SHP77 treated with DMSO at 0.1 percent for 48 hours (cell line): ENCODE data around the gene PLVAP.

Experiments used
- DNase-seq: peaks from one replicate; lab custom pipeline; 2025; lab: John Stamatoyannopoulos, UW

The PLVAP gene

GRCh38 chr19:17376935-17377600 lies at the start of gene PLVAP:
TSS of gene PLVAP (minus strand) at chr19:17377342. CDS start at chr19:17377288, 54 bp downstream.
- DNase-seq, result no peak

DNA sequence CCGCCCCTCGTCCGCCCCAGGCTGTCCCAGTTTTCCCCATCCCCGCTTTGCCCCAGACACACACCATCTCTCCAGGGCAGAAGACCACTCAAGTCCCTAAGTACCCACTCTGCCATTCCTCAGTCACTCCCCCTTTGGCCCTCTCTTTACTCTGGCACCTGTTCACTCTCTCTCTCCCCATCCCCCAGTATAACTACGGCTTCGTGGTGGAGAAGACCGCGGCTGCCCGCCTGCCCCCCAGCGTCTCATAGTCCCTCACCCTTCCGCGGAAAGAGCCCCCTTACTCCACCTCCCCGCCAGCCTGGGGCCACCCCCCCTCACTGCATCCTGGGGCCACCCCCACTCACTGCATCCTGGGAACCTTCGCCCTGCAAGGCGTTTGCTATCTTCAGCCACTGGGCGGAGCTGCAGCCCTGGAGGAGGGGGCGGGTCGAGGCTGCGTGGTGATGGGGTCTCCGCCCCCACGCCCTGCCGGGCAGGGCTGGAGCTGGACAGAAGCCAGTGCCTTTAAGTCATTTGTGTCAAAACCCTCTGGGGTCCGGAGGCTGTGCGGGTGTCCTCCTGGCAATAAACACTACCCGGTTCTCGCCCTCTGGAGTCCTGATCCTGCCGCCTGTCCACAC lies 47.7 kb upstream of the PLVAP start:
- no peak for DNase-seq

DNA sequence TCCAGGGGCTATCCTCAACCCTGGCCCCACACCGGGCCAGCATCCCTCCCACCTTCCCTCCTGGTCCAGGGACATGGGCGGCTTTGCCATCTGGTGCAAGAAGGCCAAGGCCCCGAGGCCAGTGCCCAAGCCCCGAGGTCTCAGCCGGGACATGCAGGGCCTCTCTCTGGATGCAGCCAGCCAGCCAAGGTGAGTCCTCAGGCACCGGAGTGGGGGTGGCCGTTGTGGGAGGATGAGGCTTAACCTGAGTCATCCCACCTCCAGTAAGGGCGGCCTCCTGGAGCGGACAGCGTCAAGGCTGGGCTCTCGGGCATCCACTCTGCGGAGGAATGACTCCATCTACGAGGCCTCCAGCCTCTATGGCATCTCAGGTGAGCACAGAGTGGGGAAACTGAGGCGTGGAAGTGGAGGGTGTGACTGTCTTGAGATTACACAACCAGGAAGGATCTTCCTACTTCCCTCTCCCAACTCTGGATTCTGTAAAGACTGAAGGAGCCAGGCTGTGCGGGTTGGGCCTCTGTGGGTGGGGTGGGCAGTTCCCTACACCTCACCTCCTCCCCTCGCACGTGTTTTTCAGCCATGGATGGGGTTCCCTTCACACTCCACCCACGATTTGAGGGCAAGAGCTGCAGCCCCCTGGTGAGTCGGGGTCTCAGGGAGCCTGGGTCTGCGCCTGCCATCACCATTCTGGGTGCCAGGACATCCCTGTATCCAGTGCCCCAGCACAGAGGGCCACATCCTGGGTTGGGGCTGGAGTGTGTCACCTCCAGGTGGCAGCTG lies 46.5 kb upstream of the PLVAP start:
- no peak for DNase-seq

- DNase-seq, result no peak
Observed at GRCh38 chr19:17421942-17422341, 44.8 kb upstream of the PLVAP start.

GRCh38 chr19:17420475-17420924 lies 43.4 kb upstream of the PLVAP start:
- DNase-seq, result no peak

DNA sequence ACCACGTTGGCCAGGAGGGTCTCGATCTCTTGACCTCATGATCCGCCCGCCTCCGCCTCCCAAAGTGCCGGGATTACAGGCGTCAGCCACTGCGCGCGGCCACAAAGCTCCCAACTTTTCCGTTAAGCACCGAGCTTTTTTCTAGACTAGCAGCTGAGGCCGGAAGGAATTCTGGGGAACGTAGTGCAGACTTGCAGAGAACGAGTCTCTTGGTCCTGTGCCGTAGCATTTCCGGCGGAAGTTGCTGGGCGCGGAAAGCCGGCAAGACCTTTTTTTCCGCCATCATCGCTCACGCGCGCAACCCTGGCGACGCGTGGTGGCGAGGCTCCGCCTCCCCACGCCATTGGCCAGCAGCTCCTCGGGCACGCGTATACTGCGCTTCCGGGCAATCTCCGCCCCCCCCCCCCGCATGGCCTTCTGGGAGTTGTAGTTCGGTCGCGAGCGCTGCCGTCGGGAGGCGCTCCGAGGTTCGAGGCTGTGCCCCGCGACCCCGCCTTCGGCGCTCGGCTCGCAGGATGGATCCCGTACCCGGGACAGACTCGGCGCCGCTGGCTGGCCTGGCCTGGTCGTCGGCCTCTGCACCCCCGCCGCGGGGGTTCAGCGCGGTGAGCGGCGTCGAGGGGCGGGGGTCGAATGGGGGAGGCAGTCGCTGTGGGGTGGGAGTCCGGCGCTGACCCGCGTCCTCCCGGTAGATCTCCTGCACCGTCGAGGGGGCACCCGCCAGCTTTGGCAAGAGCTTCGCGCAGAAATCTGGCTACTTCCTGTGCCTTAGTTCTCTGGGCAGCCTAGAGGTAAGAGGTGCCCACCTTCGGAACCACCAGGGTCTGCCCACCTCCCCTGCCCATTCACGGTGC lies 42.7 kb upstream of the PLVAP start, which contains the start of gene MVB12A:
Gene MVB12A, plus strand, starts transcription at position 427 of the 854 bp plus-strand sequence. Its CDS starts 89 bp downstream, at position 516.
- DNase-seq, result peak; percentile 98

DNA sequence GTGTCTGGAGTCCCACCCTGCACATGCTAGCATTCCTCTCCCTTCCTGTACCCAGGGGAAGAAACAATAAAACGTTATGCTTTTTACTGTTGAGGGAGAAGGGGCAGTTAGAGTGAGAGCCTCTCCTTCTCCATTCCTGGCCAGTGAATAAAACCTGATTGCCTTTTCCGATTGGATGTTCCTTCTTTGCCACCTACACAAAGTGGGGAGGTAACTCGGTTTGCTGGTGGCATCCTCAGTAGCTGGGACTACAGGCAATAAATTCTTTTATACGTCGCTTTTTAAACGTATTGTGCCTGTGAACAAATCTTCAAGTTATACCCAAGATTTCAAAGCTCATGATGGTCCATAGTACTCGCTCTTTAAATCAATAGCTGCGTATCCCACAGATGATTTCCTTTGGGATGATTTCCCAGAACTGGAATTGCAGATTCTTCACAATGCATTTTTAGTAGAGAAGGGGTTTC lies 42.0 kb upstream of the PLVAP start:
- DNase-seq, result no peak

GRCh38 chr19:17418710-17419109 lies 41.6 kb upstream of the PLVAP start:
- no peak for DNase-seq

- DNase-seq, result no peak
Observed at GRCh38 chr19:17415121-17415520, 38.0 kb upstream of the PLVAP start.

DNA sequence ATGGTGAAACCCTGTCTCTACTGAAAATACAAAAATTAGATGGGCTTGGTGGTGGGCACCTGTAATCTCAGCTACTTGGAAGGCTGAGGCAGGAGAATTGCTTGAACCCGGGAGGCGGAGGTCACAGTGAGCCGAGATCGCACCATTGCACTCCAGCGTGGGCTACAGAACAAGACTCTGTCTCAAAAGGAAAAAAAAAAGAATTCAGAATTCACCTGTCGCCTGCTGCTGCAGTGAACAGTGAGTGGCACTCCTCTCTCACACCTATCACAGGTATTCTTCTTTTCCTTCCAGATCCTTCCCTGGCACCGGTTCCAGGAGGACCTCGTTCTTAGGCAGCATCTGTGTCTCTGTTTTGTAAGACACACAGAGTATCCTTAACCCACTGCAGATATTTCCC lies 37.0 kb upstream of the PLVAP start:
- no peak for DNase-seq

DNA sequence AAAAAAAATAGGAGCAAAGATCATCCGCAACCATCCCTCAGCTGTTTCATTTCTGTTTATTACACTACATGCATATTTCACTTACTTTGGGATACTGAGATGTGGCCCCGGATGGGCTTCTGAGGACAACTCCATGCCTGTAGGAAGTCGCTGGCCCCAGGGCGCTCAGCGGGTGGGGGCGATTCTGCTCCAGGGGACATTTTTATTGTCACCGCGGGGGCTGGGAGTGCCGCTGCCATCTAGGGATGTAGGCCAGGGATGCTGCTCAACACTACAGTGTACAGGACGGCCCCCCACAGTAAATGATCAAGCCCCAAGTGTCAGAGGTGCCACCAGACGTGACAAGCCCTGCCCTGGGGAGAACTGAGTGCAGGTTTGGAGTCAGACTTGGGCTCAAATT lies 34.7 kb upstream of the PLVAP start:
- no peak for DNase-seq

DNA sequence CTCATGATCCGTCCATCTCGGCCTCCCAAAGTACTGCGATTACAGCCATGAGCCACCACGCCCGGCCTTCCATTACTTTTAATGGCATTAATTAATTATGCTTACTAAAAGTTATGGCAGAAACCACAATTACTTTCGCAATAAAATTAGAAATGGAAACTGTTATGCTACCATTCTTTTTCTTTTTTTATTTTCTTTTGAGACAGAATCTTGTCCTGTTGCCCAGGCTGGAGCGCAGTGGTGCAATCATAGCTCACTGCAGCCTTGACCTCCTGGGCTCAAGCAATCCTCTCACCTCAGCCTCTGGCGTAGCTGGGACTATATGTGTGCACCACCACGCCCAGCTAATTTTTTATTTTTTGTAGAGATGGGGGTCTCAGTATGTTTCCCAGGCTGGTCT lies 32.8 kb upstream of the PLVAP start:
- no peak for DNase-seq

DNA sequence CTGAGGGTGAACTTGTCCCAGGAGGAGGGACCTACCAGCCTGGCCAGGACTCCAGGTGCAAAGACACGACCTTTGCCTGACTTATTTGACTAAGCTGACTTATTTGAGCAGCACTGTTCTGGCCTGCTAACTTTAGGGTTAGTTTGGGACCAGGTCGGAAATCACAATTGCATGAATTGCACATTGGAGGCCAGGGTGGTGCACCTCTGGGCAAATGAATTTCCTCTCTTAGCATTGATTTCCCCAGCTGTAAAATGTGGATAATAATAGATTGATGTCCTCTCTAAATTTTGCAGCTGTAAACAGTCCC lies 29.7 kb upstream of the PLVAP start:
- no peak for DNase-seq

- DNase-seq, result no peak
Observed at GRCh38 chr19:17406046-17406886, 29.1 kb upstream of the PLVAP start.

DNA sequence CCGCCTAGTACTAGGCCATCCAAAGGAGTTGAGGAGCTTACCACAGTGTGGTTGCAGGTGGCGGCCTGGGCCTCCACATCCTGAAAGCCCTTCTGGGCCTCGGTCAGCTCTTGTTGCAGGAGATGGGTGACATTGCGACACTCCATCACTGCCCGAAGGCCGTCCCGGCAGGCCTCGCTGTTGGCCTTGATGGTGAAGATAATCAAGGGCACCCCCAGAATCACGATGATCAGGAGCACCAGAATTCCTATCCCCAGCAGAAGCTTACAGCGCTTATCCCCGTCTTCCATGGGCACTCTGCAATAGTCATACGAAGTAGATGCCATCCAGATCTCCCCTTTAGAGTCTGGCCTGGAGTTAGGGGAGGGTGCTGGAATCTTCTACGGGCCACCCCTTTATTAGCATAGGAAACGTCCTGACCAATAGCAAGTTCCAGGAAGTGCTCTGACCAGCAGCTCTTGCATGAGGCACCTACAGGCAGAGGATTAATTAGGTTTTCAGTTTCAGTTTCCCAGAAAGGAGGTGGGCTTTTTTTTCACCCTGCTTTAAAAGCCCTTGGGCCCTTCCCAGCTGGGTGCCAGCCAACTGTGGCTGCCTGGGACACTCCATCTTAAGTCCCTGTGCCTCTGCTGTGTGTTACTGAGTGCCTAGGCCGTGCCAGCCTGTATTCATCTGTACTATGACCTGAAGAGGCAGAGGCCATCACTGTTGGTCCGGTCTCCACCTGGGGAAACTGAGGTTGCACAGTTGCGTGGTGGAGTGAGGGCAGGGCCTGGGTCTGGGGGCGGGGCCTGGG lies 28.3 kb upstream of the PLVAP start, which contains the start of gene BST2:
Gene BST2, minus strand, starts transcription at position 381 of the 796 bp plus-strand sequence. Its CDS starts 55 bp downstream, at position 326.
- no peak for DNase-seq

GRCh38 chr19:17404621-17405249 lies 27.6 kb upstream of the PLVAP start:
- no peak for DNase-seq

DNA sequence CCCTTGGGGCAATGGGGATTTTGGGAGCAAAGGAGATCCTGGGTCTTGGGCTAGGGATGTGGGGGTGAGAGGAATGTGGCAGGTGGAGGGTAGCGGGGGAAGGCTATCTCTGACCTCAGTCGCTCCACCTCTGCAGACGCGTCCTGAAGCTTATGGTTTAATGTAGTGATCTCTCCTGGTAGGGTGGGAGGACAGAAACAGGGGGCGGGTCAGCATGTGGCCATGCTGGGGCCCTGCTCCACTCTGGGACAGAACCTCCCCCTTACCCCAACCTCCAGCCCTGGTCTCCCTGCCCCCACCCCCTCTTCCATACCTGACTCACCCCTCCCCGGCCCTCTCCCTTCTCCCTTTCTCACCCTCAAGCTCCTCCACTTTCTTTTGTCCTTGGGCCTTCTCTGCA lies 26.9 kb upstream of the PLVAP start:
- no peak for DNase-seq

DNA sequence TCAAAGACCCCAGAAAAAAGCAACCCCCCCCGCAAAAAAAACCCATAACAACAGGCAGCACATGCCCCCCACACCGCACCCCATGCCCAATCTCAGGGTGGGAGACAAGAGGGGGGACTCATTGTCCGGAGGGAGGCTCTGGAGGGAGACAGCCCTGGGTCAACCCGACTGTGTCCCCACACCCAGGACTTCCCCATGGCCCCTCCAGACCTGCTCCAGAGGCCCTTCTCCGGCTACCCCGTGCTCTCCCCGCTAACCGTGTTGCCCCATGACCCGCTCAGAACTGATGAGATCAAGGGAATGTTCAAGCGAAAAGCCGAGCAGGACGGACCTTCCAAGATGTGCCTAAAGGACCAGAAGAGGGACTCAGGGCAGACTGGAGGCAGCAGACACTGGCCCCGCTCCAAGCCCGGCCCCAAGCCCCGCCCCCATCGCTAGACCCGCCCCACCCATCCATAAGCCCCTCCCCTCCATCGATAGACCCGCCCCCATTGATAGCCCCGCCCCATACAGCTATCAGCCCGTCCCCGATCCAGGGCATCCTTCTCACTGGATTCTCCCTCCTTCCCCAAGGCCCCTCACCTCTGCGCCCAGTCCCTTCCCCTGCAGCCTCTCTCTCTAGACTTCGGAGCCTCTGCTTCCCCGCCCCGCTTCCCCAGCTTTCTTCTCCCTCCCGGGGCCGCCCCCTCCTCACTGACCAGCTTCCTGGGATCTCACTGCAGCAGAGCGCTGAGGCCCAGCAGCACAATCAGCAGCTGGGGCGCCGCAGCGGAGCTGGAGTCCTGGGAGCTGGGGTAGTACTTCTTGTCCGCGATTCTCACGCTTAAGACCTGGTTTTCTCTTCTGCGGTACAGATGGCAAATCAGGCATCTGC lies 26.1 kb upstream of the PLVAP start:
- peak; percentile 56 for DNase-seq

DNA sequence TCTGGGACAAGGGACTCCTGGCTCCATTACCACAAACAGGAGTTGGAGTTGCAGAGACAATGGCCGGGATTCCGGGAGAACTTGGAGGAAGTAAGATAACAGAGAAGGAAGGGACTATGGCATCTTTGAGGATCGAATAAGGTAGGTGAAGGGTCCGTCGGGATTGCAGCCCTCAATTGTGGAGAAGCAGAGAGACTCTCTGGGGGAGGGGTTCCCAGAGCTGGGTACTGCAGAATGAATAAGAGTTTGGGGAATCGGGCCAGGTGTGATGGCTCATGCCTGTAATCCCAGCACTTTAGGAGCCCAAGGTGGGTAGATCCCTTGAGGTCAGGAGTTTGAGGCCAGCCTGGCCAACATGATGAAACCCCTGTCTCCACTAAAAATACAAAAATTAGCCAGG lies 24.5 kb upstream of the PLVAP start:
- DNase-seq, result no peak
